SHP77 treated with DMSO at 0.1 percent for 48 hours (cell line): ENCODE data around the gene DIDO1.
A peak's percentile ranks its signal among the peaks of the same experiment; 100 is the strongest.

Experiments
- DNase-seq: peaks from one replicate; lab custom pipeline; 2025; lab: John Stamatoyannopoulos, UW

Gene DIDO1

DNA sequence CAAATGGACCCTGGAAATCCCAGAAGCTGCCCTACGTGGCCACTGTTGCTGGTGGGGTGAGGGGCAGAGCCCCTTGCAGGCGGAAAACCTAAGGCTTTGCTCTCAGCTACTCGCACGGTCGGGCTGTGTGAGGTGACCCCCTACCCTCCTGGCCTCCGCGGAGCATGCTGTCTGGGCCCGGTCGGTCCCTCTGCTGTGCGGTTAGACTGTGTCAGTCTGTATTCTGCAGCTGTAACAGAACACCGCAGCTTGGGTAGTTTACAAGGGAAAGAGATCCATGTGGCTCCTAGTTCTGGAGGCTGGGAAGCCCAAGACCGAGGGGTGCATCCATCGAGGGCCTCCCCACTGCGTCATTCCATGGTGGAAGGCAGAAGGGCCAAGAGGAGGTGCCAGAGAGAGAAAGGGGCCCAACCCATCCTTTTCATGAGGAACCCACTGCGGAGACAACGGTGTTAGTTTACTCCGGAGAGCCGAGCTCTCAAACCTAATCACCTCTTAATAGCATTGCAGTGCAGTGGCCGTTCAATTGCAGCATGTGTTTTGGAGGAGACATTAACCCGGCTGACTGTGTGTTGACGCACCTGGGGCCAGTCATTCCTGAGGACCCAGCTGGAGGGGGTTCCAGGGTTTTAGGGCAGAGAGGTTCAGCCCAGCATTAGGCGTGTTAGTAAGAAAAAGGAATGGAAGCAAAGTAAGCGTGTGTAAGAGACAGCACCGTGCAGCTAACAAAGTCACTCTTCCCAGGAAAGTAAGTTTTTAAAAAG, 91.2 kb downstream of the DIDO1 start:
- no peak for DNase-seq

GRCh38 chr20:62832951-62833391, 93.3 kb downstream of the DIDO1 start:
- no peak for DNase-seq

DNA sequence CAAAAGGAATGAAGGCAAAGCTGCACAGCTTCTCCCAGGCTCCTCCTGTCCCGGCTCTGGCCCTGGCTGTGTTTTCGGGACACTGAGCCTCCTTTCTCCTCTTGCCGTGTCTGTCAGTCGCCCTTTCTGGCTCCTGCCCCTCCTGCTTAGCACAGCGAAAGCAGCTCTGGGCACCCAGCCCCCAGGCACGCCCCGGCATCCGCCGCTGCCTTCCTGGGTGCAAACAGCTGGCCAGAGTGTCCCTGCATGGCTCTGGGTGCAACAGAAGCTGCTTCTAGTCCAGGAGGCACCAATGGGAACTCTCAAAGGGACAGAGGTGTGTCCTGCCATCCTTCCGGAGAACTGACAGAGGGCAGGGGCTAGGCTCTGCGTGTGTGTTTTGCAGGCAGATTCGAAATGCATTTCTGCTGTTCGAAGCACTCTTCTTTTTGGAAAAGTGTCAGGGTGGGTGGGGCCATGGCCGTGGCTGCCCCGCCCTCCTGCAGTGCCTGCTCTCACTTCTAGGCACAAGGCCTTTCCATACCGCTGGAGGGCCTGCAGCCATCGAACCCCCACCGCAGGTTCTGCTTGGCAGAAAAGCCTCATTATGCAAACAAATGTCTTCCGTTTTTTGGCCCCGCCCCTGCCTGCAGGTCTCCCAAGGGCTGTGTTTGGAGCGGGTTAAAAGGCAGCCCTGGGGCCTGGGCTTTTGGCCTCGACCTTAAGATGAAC, 93.9 kb downstream of the DIDO1 start:
- DNase-seq: peak; percentile 53

- DNase-seq: no peak
Observed at GRCh38 chr20:62831854-62832211, 94.5 kb downstream of the DIDO1 start.

GRCh38 chr20:62831361-62831788, 94.9 kb downstream of the DIDO1 start:
- no peak for DNase-seq

DNA sequence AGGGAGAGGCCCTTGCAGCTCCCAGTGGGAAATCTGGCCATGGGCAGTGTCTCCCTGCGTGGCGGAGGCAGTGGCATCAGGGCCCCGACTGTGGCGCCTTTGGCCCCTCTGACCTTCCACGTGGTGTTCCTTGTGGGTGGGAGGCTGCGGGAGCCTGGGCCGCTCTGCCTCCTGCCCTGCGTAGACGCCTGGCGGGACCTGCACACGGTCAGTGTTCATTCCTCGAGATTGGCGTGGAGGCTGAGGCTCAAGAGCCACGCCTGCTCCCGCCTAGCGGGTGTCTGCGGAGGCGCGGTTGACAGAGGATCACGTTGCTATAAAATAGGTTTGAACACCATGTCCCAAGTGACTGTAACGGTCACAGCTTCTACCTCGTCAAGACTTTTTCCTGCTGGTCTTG, 95.5 kb downstream of the DIDO1 start:
- DNase-seq: no peak

DNA sequence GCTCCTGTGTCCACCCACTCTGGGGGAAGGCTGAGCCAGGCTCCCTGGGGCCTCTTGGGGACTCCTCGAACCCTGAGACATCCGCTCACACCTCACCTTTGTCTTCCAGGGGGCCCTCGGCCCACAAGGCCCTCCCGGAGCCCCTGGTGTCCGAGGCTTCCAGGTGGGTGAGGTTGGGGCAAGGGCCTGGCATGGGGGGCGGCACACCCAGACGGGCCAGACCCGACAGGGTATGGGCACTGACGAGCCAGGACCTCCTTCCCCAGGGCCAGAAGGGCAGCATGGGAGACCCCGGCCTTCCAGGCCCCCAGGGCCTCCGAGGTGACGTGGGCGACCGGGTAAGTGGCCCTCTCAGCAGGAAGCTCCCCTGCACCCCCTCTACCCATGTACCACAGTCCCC, 96.1 kb downstream of the DIDO1 start:
- DNase-seq: no peak

- no peak for DNase-seq
Observed at GRCh38 chr20:62829231-62830230, 96.8 kb downstream of the DIDO1 start.

GRCh38 chr20:62828511-62829230, 97.6 kb downstream of the DIDO1 start:
- no peak for DNase-seq

- no peak for DNase-seq
Observed at GRCh38 chr20:62828051-62828450, 98.3 kb downstream of the DIDO1 start.
